ENCODE results near the gene LRRK1.

- no peak for TF ChIP-seq REST (IDR thresholded peaks at IDR 0.05)
- no peak for TF ChIP-seq MYC (IDR thresholded peaks at IDR 0.05; ENCODE audit: borderline replicate concordance, low read length)
Measured at GRCh38 chr15:101070024-101070423, 150.9 kb downstream of the LRRK1 start.

All from A549 (cell line).